A204.1 (cell line): ENCODE data around the gene CATSPERE.
"Not testable (repeated sequence)": the region's sequence is repeated elsewhere in the genome, so short reads cannot be mapped to it uniquely, and the experiment has no call there.

Experiments
- FAIRE-seq: peaks from 2 replicates; lab custom pipeline; 2012; peaks lifted over from hg19 to GRCh38; lab: Jason Lieb, UNC

Gene CATSPERE

GRCh38 chr1:244665771-244666217 is 204.7 kb downstream of the CATSPERE start:
- FAIRE-seq, result no peak

GRCh38 chr1:244666672-244667418 is 205.8 kb downstream of the CATSPERE start:
- not testable (repeated sequence) for FAIRE-seq

- FAIRE-seq, result no peak
These were observed 206.7 kb downstream of the CATSPERE start for GRCh38 chr1:244667797-244668196.

GRCh38 chr1:244672946-244673682 is 212.0 kb downstream of the CATSPERE start:
- FAIRE-seq, result no peak

- FAIRE-seq, result no peak
These were observed 213.4 kb downstream of the CATSPERE start for GRCh38 chr1:244674446-244674845.

GRCh38 chr1:244675167-244675566 is 214.1 kb downstream of the CATSPERE start:
- no peak for FAIRE-seq

- FAIRE-seq, result no peak
These were observed 217.6 kb downstream of the CATSPERE start for GRCh38 chr1:244678697-244679096.

GRCh38 chr1:244680667-244681066 is 219.6 kb downstream of the CATSPERE start:
- no peak for FAIRE-seq

- FAIRE-seq, result not testable (repeated sequence)
These were observed 221.0 kb downstream of the CATSPERE start for GRCh38 chr1:244682087-244682486.
